Stimulated activated CD4-positive, alpha-beta T cell treated with anti-CD3 and anti-CD28 coated beads, Interleukin-12 subunit alpha, Interleukin-12 subunit beta, amount 100 ng/mL, for 24 hours (primary cell): ENCODE data around the gene ALG14.
"Not testable (repeated sequence)": the region's sequence is repeated elsewhere in the genome, so short reads cannot be mapped to it uniquely, and the experiment has no call there.

Experiments used
- DNase-seq, 2 experiments: peaks; one replicate each; pipeline ENCODE4 v3.0.0-alpha.2; 2020; ENCODE audit warnings: low read depth in 2 of 2

ALG14 gene

GRCh38 chr1:95086949-95087533, 14.3 kb upstream of the ALG14 start:
- no peak for DNase-seq

DNA sequence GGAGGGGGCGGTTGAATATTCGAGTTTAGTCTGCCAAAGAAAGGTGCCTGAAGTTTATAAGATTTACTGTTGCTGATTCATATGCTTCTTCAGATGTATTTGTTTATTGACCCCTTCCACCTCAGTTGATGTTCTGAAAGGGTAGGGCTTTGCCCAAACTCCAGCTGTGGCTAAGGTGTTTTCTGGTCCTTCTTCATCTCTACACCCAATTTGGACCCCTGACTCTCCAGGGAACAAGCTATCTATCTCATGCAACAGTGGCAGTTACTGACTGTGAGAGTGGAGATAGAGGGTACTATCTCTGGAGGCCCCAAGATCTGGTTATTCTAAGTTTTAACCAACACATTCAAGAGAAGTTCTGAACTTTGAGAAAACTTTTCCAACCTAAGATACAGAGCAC, 12.6 kb upstream of the ALG14 start:
- no peak for DNase-seq

GRCh38 chr1:95084317-95085176, 11.8 kb upstream of the ALG14 start:
- DNase-seq: no peak

GRCh38 chr1:95080879-95081278, 8.1 kb upstream of the ALG14 start:
- DNase-seq: no peak

GRCh38 chr1:95080446-95080845, 7.7 kb upstream of the ALG14 start:
- DNase-seq: no peak

- DNase-seq: no peak
Measured at GRCh38 chr1:95076034-95076433, 3.3 kb upstream of the ALG14 start.

- DNase-seq: no peak
Measured at GRCh38 chr1:95073446-95073845, 695 bp upstream of the ALG14 start.

DNA sequence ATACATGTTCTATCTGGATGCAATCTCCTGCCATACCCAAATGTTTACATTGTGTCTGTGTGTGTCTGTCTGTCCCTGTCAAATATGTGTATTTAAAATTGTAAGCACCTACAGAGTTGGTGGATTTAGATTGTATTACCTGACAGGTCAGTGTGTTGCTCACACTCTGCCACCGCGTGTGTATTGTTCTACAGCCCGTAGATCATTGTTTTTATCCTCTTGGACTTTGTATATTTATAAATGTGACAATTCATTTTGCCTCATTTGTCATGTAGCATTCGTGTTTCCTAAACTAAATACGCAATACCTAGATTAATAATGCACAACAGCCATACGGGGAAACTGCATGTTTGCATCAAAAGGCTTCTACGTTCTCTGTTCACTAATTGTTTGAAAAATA, 634 bp downstream of the ALG14 start:
- no peak for DNase-seq

GRCh38 chr1:95071539-95071938, 1.2 kb downstream of the ALG14 start:
- DNase-seq: no peak

- DNase-seq: no peak
Measured at GRCh38 chr1:95069710-95070093, 3.0 kb downstream of the ALG14 start.

GRCh38 chr1:95068956-95069709, 3.6 kb downstream of the ALG14 start:
- no peak for DNase-seq

DNA sequence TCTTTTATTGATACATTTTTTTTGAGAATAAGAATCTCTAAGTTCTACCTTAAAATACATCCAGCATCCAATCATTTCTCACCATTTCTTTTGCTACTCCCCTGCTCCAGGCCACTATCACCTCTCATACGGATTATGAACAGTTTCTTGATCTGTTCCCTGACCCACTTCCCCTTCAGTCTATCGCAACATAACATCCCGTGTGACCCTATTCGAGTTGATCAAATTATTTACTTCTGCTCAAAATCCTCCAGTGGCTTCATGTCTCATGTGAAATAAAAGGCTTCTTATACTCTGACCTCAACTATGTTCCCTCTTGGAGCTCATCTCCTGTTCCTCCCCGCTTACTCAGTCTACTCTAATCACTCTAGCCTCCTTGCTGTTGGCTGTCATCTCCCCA, 5.2 kb downstream of the ALG14 start:
- no peak for DNase-seq

DNA sequence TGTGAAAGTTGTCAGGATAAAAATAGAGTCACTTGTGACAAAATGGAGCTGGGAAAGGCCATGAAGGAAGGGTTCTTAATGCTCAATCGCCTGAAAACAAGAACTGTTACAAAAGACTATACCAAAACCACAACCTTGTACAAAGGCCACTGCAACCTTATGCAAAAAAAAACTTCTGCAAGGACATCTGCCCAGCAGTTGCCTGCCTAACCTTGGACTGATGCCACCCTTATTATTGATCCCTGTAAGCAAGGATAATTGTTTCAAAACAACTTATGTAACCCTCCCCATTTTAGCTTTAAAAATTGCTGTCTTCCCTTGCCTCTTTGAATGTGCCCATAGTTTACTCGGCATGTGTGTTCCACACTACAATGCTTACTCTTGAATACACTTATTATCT, 5.7 kb downstream of the ALG14 start:
- DNase-seq: no peak

- no peak for DNase-seq
Measured at GRCh38 chr1:95061445-95062006, 11.2 kb downstream of the ALG14 start.

GRCh38 chr1:95058974-95059373, 13.8 kb downstream of the ALG14 start:
- no peak for DNase-seq

- DNase-seq: no peak
Measured at GRCh38 chr1:95057351-95057750, 15.4 kb downstream of the ALG14 start.

GRCh38 chr1:95049935-95050334, 22.8 kb downstream of the ALG14 start:
- DNase-seq: no peak

DNA sequence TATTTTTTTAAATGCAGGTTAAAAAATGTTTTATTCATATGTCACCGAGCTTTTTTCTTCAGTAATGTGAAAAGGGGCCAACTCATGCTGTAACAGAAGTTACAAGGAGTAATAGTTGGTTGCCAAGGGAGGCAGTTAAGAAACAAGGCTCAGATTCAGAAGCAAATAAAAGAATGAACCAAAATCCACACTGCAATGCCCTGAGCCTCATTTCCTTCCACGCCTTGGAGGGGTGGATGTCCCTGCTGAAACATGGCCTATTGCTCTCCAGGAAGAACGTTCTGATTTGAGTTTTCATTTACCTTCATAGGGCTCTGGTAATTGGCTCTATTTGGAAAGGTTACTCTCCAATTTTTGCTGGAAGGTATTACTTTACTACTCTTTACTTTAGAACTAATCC, 24.4 kb downstream of the ALG14 start:
- DNase-seq: no peak

DNA sequence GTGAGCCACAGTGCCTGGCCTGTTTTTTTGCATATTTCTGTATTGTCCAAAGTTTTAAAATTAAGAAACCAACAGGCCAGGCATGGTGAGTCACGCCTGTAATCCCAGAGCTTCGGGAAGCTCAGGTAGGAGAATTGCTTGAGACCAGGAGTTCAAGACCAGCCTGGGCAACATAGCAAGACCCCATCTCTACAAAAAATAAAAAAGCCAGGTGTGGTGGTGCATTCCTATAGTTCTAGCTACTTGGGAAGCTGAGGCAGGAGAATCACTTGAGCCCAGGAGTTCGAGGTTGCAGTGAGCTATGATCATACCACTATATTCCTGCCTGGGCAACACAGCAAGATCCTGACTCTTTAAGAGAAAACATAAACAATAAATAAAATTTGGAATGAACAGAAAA, 25.1 kb downstream of the ALG14 start:
- DNase-seq: not testable (repeated sequence)

DNA sequence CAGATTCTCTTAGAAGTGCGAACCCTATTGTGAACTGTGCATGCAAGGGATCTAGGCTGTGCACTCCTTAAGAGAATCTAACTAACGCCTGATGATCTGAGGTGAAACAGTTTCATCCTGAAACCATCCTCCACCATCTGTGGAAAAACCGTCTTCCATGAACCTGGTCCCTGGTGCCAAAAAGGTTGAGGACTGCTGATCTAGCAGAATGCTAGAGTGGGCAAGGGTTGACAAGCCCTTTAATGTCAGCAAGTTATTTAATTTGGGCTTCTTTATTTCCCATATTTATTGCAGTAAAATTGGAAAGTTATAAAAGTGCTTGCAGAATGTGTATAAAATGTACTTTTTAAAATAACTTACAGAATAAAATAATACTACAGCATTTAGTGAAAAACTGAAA, 26.4 kb downstream of the ALG14 start:
- DNase-seq: no peak

GRCh38 chr1:95043141-95043980, 29.4 kb downstream of the ALG14 start:
- DNase-seq: peak; percentile 56 to 64

DNA sequence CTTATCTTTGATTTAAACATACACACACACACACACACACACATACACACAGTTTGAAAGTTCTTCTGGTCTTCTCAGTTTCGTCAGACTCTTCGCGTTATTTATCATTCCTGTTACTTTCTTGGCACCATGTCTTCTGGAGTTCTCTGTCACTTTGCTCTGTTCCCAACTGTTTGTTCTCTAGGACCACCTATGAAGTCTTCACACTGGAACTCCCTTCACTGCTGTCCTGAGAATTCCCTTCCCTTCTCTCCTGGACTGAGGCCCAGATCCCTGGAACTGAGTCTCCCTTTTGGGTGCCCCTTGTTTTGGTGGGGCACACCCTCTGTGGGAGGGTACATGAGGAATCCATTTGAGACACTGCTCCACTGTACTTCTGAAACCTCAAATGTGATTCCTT, 30.5 kb downstream of the ALG14 start:
- DNase-seq: no peak
